ENCODE measurements around the gene GFOD2.
"Not testable (repeated sequence)": the region's sequence is repeated elsewhere in the genome, so short reads cannot be mapped to it uniquely, and the experiment has no call there.

GFOD2 gene

DNA sequence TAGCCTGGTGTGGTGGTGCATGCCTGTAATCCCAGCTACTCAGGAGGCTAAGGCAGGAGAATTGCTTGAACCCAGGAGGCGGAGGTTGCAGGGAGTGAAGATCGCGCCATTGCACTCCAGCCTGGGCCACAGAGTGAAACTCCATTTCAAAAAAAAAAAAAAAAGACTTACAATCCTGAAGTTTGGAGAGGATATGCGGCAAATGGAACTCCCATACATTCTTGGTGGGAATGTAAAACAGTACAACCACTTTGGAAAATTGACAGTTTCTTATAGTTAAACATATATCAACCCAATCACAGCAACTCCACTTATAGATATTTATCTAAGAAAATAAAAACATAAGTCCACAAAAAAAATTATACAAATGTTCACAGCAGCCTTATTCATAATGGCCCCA is 11.9 kb downstream of the GFOD2 start:
- FAIRE-seq (no peak), DNase-seq (ENCODE audit: insufficient read length, low spot score) (no peak)

- FAIRE-seq: no peak
Measured at GRCh38 chr16:67704110-67704509, 15.0 kb downstream of the GFOD2 start.

GRCh38 chr16:67703626-67704025 is 15.5 kb downstream of the GFOD2 start:
- FAIRE-seq: no peak
- DNase-seq (ENCODE audit: insufficient read length, low spot score): no peak

More at GRCh38 chr16:67704110-67704509, 15.0 kb downstream of the GFOD2 start:
- no peak for DNase-seq (ENCODE audit: insufficient read length, low spot score)

GRCh38 chr16:67702130-67702529 is 17.0 kb downstream of the GFOD2 start:
- FAIRE-seq: no peak
- DNase-seq (ENCODE audit: insufficient read length, low spot score): no peak

- no peak for FAIRE-seq
- no peak for DNase-seq (ENCODE audit: insufficient read length, low spot score)
Measured at GRCh38 chr16:67701420-67701819, 17.7 kb downstream of the GFOD2 start.

- FAIRE-seq (no peak), DNase-seq (ENCODE audit: insufficient read length, low spot score) (no peak)
Measured at GRCh38 chr16:67699265-67699664, 19.9 kb downstream of the GFOD2 start.

DNA sequence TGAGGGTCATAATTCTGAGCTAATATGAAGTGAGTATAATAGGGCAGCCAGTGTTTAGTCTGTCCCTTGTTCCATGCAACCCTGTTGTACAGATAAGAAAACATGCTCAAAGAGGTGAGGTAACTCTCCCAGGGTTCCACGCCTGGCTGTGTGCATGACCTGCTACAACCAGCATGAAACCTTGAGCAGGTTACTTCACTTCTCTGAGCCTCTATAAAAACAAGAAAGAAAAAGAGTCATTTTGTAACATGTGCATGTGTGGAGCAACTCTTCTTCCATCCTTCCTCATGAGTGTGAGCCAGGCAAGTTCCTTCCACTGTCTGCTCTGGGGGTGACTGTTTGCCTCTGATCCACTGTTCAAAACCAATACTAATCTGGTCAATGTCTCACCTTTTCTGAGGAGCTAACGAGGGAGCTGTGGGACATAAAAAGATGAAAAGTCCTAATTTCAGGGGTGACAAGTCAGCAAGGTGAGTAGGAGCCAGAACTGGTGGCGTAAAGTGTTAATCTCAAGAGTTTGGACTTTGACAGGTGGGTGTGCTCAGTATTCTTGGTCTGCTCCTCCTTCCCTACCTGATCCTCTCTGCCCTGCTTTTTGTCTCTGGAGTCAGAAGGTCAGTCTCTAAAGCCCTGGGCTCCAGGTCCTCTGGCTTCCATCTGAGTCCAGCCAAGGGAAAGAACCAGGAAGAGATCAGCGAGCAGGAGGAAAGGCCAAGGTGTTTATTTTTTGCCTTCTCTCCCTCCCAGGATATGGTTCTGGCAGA is 21.5 kb downstream of the GFOD2 start:
- DNase-seq (ENCODE audit: insufficient read length, low spot score) (no peak), FAIRE-seq (no peak)

DNA sequence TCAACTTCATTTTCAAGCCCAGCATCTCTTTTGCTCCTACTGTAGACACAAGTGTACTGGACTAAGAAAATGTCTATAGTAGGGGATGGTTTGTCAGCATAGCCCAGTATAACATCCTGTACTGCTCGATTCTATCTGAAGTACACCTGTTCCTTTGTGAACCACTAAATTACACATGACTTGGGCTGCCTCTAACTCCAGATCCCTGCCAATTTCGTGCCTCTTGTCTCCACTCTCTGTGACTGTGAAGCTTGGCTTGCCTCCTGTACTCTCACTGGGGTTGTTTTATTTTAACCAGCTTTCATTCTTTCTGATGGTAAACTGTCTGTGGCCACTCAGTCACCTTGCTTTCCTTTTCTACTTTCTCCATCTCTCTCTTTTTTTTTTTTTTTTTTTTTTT is 24.5 kb downstream of the GFOD2 start:
- no peak for FAIRE-seq
- no peak for DNase-seq (ENCODE audit: insufficient read length, low spot score)

- FAIRE-seq; DNase-seq (ENCODE audit: insufficient read length, low spot score): not testable (repeated sequence)
Measured at GRCh38 chr16:67693517-67694285, 25.4 kb downstream of the GFOD2 start.

- DNase-seq (ENCODE audit: insufficient read length, low spot score) (no peak), FAIRE-seq (peak; percentile 26)
Measured at GRCh38 chr16:67685388-67686112, 33.6 kb downstream of the GFOD2 start.

DNA sequence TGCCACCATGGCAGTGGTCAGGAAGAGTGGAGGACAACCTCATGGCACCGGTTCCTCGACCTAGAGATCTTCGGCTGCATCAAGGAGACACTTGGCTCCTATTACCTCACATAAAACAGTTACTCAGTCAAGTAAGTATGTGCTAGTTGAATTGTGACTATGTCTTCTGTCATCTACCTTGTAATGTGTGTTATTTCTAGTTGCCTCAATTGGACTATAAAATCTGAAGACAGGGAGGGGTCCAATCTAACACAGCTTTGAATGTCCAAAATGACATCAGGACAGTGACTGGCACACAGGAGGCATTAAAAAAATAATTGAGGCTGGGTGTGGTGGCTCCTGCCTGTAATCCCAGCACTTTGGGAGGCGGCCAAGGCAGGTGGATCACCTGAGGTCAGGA is 35.3 kb downstream of the GFOD2 start:
- FAIRE-seq: no peak
- no peak for DNase-seq (ENCODE audit: insufficient read length, low spot score)

GRCh38 chr16:67679935-67680897 is 38.9 kb downstream of the GFOD2 start:
- no peak for FAIRE-seq
- DNase-seq (ENCODE audit: insufficient read length, low spot score): no peak

DNA sequence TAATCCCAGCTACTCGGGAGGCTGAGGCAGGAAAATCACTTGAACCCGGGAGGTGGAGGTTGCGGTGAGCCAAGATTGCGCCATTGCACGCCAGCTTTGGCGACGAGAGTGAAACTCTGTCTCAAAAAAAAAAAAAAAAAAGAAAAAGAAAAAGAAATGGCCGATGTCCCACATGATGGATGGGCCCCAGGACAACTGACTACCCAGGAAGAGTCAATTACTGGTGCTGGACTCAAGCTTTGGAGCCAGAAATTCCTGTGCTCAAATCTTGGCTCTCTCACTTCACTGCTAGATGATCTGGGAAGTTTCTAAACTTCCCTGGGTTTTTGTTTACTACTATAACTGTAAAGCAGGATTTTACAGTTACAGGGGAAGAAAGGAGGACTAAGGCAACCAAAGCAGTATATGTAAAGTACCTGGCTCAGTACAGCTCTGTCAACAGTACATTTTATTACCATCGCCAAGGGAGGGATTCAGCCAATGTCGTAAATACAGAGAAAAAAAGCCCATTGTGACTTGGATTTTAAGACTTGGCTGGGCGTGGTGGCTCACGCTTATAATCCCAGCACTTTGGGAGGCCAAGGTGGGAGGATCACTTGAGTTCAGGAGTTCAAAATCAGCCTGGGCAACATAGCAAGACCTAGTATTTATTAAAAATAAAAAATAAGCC is 40.6 kb downstream of the GFOD2 start:
- DNase-seq (ENCODE audit: insufficient read length, low spot score) (no peak), FAIRE-seq (no peak)

GRCh38 chr16:67677712-67678111 is 41.4 kb downstream of the GFOD2 start:
- DNase-seq (ENCODE audit: insufficient read length, low spot score): no peak
- no peak for FAIRE-seq

GRCh38 chr16:67676939-67677338 is 42.2 kb downstream of the GFOD2 start:
- DNase-seq (ENCODE audit: insufficient read length, low spot score): no peak
- FAIRE-seq: no peak

DNA sequence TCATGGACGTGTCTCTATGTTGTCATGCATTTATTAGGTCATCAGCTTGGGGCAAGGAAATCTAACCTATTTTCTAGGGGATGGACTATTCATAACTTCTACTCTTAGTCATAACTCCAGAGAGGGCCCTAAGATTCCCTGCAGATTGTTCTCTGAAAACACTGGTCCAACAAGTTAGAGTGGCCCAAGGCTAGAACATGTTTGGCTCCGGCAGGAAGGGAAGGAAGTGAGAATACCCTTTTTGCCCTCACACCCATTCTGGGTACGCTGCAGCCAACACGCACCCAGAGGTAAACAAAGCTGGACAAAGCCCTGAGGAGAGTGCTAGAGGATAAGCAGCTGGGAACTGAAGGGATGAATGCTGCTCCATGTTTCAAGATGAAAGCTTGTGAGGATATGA is 42.6 kb downstream of the GFOD2 start:
- no peak for DNase-seq (ENCODE audit: insufficient read length, low spot score)
- FAIRE-seq: no peak

DNA sequence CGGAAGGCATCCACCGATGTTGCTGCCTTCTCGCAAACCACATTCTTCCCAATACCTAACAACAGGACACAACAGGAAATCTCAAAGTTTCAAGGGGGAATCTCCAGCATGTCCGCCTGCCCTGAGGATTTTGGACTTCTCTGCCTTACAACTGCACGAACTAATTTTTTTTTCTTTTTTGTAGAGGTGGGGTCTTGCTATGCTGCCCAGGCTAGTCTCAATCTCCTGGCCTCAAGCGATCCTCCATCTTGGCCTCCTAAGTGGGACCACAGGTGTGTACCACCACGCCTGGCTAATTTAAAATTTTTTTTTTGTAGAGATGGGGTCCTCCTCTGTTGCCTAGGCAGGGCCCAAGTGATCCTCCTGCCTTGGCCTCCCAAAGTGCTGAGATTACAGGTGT is 43.1 kb downstream of the GFOD2 start:
- no peak for FAIRE-seq
- DNase-seq (ENCODE audit: insufficient read length, low spot score): no peak

DNA sequence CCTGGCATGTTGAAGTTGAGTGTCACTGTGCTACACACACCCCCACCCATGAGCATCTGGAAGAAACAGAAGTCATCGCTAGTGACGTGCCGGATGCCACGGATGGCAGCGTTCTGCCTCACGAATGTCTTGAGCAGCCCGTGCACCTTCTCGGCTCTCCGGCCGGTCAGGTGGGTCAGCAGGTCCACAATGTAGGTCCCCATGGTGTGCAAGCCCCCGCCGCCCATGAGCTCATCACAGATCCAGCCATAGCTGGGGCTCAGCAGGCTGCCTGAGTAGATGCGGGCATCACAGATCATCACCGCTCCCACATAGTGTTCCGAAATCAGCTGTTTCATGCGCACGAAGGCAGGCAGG is 43.6 kb downstream of the GFOD2 start:
- no peak for DNase-seq (ENCODE audit: insufficient read length, low spot score)
- no peak for FAIRE-seq

GRCh38 chr16:67674851-67675578 is 44.1 kb downstream of the GFOD2 start:
- FAIRE-seq: no peak

More at GRCh38 chr16:67674851-67675578, 44.1 kb downstream of the GFOD2 start:
- no peak for DNase-seq (ENCODE audit: insufficient read length, low spot score)
